ENCODE results near the gene NIPAL1.

- no peak for TF ChIP-seq ZFP3 (CRISPR knock-in tag; IDR thresholded peaks at IDR 0.05)
- no peak for TF ChIP-seq ZNF70 (CRISPR knock-in tag; IDR thresholded peaks at IDR 0.05)
- no peak for TF ChIP-seq ARNTL (CRISPR knock-in tag; IDR thresholded peaks at IDR 0.05; ENCODE audit: borderline replicate concordance, low read depth)
- no peak for TF ChIP-seq POU6F1 (CRISPR knock-in tag; IDR thresholded peaks at IDR 0.05; ENCODE audit: borderline replicate concordance, low read depth)
- TF ChIP-seq TCF4 (CRISPR knock-in tag; IDR thresholded peaks at IDR 0.05; ENCODE audit: borderline replicate concordance), result no peak
- TF ChIP-seq PATZ1 (CRISPR knock-in tag; IDR thresholded peaks at IDR 0.05; ENCODE audit: borderline replicate concordance), result no peak
These were observed 17.3 kb downstream of the NIPAL1 start for GRCh38 chr4:48033825-48034413.
